H1 (cell line): ENCODE data around the gene HIC1. TPM values are rescaled to one million over a fixed set of nuclear protein-coding genes. Genes with fewer than 3 reads are reported as not detected.

Experiments
- CTCF ChIA-PET: fragments of 300-600 bp; sonication (Branson Sonifier 250); formaldehyde crosslinking; loops from one replicate; lab custom pipeline; 2021; ENCODE audit not compliant: partially characterized antibody; lab: Charles Lee
- POLR2A ChIA-PET: fragments of 300-600 bp; sonication (Branson Sonifier 250); formaldehyde crosslinking; loops from one replicate; lab custom pipeline; 2021; ENCODE audit warnings: inconsistent platforms; ENCODE audit not compliant: partially characterized antibody; lab: Charles Lee
- DNase-seq, 2 experiments: peaks; one replicate each; pipeline versions ENCODE4 v3.0.0 to v3.0.0-alpha.2; 2010 to 2022; ENCODE audit warnings: low spot score in 2 of 2, low read depth in 1 of 2, mixed read lengths in 1 of 2
- FAIRE-seq: peaks from 2 replicates; lab custom pipeline; 2011; peaks lifted over from hg19 to GRCh38; lab: Jason Lieb, UNC
- H2AFZ ChIP-seq: 2 replicates; pipeline ENCODE4 v1.8.1; 2012; ENCODE audit warnings: low read length, inconsistent platforms
- H2AK5ac ChIP-seq: 2 replicates; pipeline ENCODE4 v1.6.1; 2013; ENCODE audit warnings: low read depth, low read length
- H2BK120ac ChIP-seq: replicated peaks from 2 replicates; pipeline ENCODE3; 2013; ENCODE audit warnings: low read depth, low read length, inconsistent platforms
- H2BK12ac ChIP-seq: 2 replicates; pipeline ENCODE4 v1.6.1; 2013; ENCODE audit warnings: low read depth, low read length
- H2BK15ac ChIP-seq: 2 replicates; pipeline ENCODE4 v1.6.1; 2013; ENCODE audit warnings: low read length
- H2BK20ac ChIP-seq: 2 replicates; pipeline ENCODE4 v1.6.1; 2013; ENCODE audit warnings: low read length
- H2BK5ac ChIP-seq: 2 replicates; pipeline ENCODE4 v1.6.1; 2013; ENCODE audit warnings: low read depth, low read length
- H3K14ac ChIP-seq: 2 replicates; pipeline ENCODE4 v1.6.1; 2013; ENCODE audit warnings: inconsistent platforms; ENCODE audit not compliant: insufficient read length
- H3K18ac ChIP-seq: 2 replicates; pipeline ENCODE4 v1.6.1; 2013; ENCODE audit warnings: low read length; ENCODE audit errors: extremely low read depth
- H3K23ac ChIP-seq: 2 replicates; pipeline ENCODE4 v1.6.1; 2013; ENCODE audit warnings: inconsistent platforms; ENCODE audit not compliant: insufficient read length
- H3K23me2 ChIP-seq: 2 replicates; pipeline ENCODE4 v1.6.1; 2013; ENCODE audit warnings: low read depth, low read length
- H3K27ac ChIP-seq: 2 replicates; pipeline ENCODE4 v1.6.1; 2011; ENCODE audit warnings: low read depth, low read length, inconsistent platforms
- H3K27me3 ChIP-seq, 4 experiments: replicated peaks in 1 of 4; 1 replicate in 1 of 4; 2 replicates in 3 of 4; pipeline versions ENCODE4 v1.6.1 to v1.8.1; 2011 to 2013; ENCODE audit warnings: low read length in 3 of 4, mild to moderate bottlenecking in 3 of 4, inconsistent platforms in 2 of 4, mixed read lengths in 2 of 4, moderate library complexity in 1 of 4; ENCODE audit not compliant: control insufficient read depth in 3 of 4, insufficient read depth in 3 of 4; ENCODE audit errors: extremely low read depth in 1 of 4
- H3K36me3 ChIP-seq, 4 experiments: 2 replicates each; pipeline versions ENCODE4 v1.6.1 to v1.8.1; 2011 to 2013; ENCODE audit warnings: mild to moderate bottlenecking in 4 of 4, low read length in 3 of 4, moderate library complexity in 2 of 4, control low read depth in 1 of 4, inconsistent platforms in 1 of 4; ENCODE audit not compliant: insufficient read depth in 4 of 4, control insufficient read depth in 2 of 4
- H3K4ac ChIP-seq: replicated peaks from 2 replicates; pipeline ENCODE3; 2013; ENCODE audit warnings: low read length, low read depth, mixed read lengths, inconsistent platforms; ENCODE audit not compliant: insufficient read length
- H3K4me1 ChIP-seq, 4 experiments: replicated peaks in 1 of 4; 1 replicate in 1 of 4; 2 replicates in 3 of 4; pipeline versions ENCODE4 v1.6.1 to v1.8.1; 2011 to 2013; ENCODE audit warnings: low read length in 3 of 4, inconsistent platforms in 2 of 4, mixed read lengths in 1 of 4; ENCODE audit not compliant: insufficient read depth in 4 of 4, control insufficient read depth in 3 of 4
- H3K4me2 ChIP-seq, 2 experiments: 2 replicates each; pipeline versions ENCODE4 v1.6.1 to v1.8.1; 2011 to 2013; ENCODE audit warnings: low read depth in 2 of 2, low read length in 2 of 2, control low read depth in 1 of 2, inconsistent platforms in 1 of 2, mild to moderate bottlenecking in 1 of 2; ENCODE audit not compliant: insufficient read depth in 1 of 2
- H3K4me3 ChIP-seq, 4 experiments: fragments of 200-600, 300-600 bp in 1 of 4; sonication (generic), shearing (Covaris generic), sonication (Bioruptor Twin) in 1 of 4; 2 replicates each; pipeline versions ENCODE4 v1.5.1 to v1.8.1; 2011 to 2016; ENCODE audit warnings: low read length in 4 of 4, low read depth in 3 of 4, control low read depth in 2 of 4, inconsistent platforms in 2 of 4, mild to moderate bottlenecking in 2 of 4, mixed read lengths in 1 of 4, moderate library complexity in 1 of 4; ENCODE audit not compliant: insufficient read depth in 2 of 4; ENCODE audit errors: extremely low read depth in 1 of 4
- H3K56ac ChIP-seq: replicated peaks from 2 replicates; pipeline ENCODE3; 2013; ENCODE audit warnings: low read depth, mild to moderate bottlenecking, mixed read lengths, low read length, inconsistent platforms; ENCODE audit not compliant: insufficient read length
- H3K79me1 ChIP-seq: 2 replicates; pipeline ENCODE4 v1.6.1; 2013; ENCODE audit warnings: low read depth, low read length, control low read depth
- H3K79me2 ChIP-seq, 2 experiments: 2 replicates each; pipeline versions ENCODE4 v1.6.1 to v1.8.1; 2012 to 2013; ENCODE audit warnings: low read length in 2 of 2, mild to moderate bottlenecking in 2 of 2, inconsistent platforms in 1 of 2; ENCODE audit not compliant: insufficient read depth in 2 of 2, control insufficient read depth in 1 of 2
- H3K9ac ChIP-seq, 4 experiments: replicated peaks in 1 of 4; 1 replicate in 1 of 4; 2 replicates in 3 of 4; pipeline versions ENCODE4 v1.6.1 to v1.8.1; 2011 to 2013; ENCODE audit warnings: low read depth in 3 of 4, low read length in 3 of 4, control low read depth in 2 of 4, mild to moderate bottlenecking in 2 of 4, moderate library complexity in 2 of 4, inconsistent platforms in 1 of 4; ENCODE audit errors: extremely low read depth in 1 of 4
- H3K9me3 ChIP-seq, 2 experiments: 2 replicates each; pipeline versions ENCODE4 v1.6.1 to v1.8.1; 2012 to 2013; ENCODE audit warnings: mild to moderate bottlenecking in 2 of 2, moderate library complexity in 2 of 2, control low read depth in 1 of 2, inconsistent platforms in 1 of 2, low read depth in 1 of 2, low read length in 1 of 2, mixed read lengths in 1 of 2; ENCODE audit not compliant: insufficient read depth in 2 of 2
- H4K20me1 ChIP-seq, 2 experiments: replicated peaks in 1 of 2; 2 replicates each; pipeline versions ENCODE3 to v1.8.1; 2011 to 2013; ENCODE audit warnings: inconsistent platforms in 2 of 2, low read length in 2 of 2, mild to moderate bottlenecking in 1 of 2; ENCODE audit not compliant: insufficient read depth in 2 of 2, control insufficient read depth in 1 of 2
- H4K5ac ChIP-seq: 2 replicates; pipeline ENCODE4 v1.6.1; 2013; ENCODE audit warnings: low read length, low read depth, mixed read lengths, inconsistent platforms; ENCODE audit not compliant: insufficient read length
- H4K8ac ChIP-seq: 2 replicates; pipeline ENCODE4 v1.8.0; 2013; ENCODE audit warnings: mild to moderate bottlenecking, moderate library complexity, low read length, inconsistent platforms; ENCODE audit not compliant: insufficient read depth; ENCODE audit errors: extremely low read depth
- H4K91ac ChIP-seq: replicated peaks from 2 replicates; pipeline ENCODE3; 2013; ENCODE audit warnings: low read length, mixed read lengths, inconsistent platforms; ENCODE audit not compliant: insufficient read length
- FOSL1 ChIP-seq: IDR thresholded peaks from 2 replicates; pipeline ENCODE4 v1.6.1; 2011; ENCODE audit warnings: mild to moderate bottlenecking, low read depth, low read length, moderate library complexity; ENCODE audit not compliant: insufficient read depth
- JUND ChIP-seq: IDR thresholded peaks from 2 replicates; pipeline ENCODE4 v1.6.1; 2011; ENCODE audit warnings: mild to moderate bottlenecking, improper control_type of control experiment, low read length
- POLR2A ChIP-seq, 2 experiments: IDR thresholded peaks; 1 replicate in 1 of 2; 2 replicates in 1 of 2; pipeline ENCODE4 v1.6.1; 2011; ENCODE audit warnings: low read depth in 2 of 2, low read length in 2 of 2, mild to moderate bottlenecking in 2 of 2; ENCODE audit errors: control extremely low read depth in 1 of 2
- WGBS, 2 experiments: shearing (Covaris generic) in 1 of 2; methylation state at CpG; one replicate each; pipeline versions ENCODE4 v1.1.6 to v1.1.7; 2013 to 2015; ENCODE audit warnings: low lambda C conversion rate in 2 of 2, mixed read lengths in 2 of 2, inconsistent platforms in 1 of 2, low coverage in 1 of 2, missing lambda C conversion rate in 1 of 2; ENCODE audit not compliant: insufficient replicate concordance in 2 of 2, insufficient coverage in 1 of 2, insufficient read length in 1 of 2; ENCODE audit errors: extremely low coverage in 1 of 2, missing lambda C conversion rate in 1 of 2; 5-methylcytosine and 5-hydroxymethylcytosine counted together
- polyA plus RNA-seq, 7 experiments: library from polyadenylated mRNA; depleted of rRNA in 3 of 7; stranded (reverse) in 5 of 7; unstranded in 2 of 7; fragments of >200 nt in 5 of 7; fragments of 200-250 nt in 2 of 7; gene quantifications; 1 replicate in 5 of 7; 2 replicates in 1 of 7; 4 replicates in 1 of 7; pipeline versions ENCODE4 v1.2.1 to v1.2.3, GENCODE V29; 2011 to 2013; ENCODE audit warnings: missing spikeins in 2 of 7, mixed read lengths in 2 of 7
- total RNA-seq: library from RNA; stranded (reverse); fragmentation: NEBNext Ultra II Directional; extraction: Animal tissue kit (Norgen Biotek cat#: 25700); gene quantifications from 2 replicates; pipeline ENCODE4 v1.2.1, GENCODE V29; 2021

HIC1 gene
- total and polyA plus RNA-seq, 2 of the 8 experiments (the other 6 are each of a cell fraction or from before 2014, with no cell fraction given): 0.06 to 0.09 TPM

DNA sequence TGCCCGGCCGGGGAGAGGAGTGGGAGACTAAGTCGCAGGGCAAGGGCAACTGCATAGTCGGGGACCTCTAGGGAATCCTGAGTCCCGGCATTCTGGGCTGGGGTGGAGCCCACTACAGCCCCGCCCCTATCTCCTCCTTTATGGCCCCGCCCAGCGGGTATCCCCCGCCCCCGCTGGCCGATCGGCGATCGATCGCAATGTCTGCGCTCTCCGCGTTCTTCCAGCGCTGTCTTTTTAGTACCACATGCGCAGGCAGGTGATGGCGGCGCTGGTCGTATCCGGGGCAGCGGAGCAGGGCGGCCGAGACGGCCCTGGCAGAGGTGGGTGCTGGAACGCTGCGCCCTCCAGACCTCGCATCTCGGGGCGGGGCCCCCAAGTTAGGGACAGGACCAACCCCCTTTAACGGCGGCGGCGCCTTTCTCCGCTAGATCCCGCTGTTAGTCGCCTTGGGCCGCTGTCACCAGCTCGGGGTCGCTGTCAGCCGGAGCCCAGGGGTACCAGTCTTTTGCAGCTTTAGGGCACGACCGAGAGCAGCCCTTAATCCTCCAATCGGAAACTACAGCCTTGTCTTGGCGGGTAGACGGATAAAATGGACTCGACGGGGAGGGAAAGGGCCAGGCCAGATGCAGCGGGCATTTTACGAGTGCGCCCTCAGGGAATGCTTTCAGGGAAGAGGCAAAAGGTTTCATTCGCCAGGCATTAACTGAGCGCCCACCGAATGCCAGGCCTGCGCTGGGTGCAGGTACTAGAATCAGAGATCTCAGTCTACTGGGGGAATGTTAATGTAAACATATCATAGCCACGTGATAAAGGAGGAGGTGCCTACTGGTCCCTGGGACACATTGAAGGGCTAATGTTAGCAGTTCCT, 24.8 kb upstream of the HIC1 start, which contains the start of gene DPH1:
Gene DPH1 (plus strand): TSS at position 243 of the 868 bp plus-strand sequence. CDS start 17 bp downstream, at position 260.
- peak; percentile 95 for FAIRE-seq
- POLR2A ChIA-PET: interaction anchor here (1.1 kb wide), 1 partner anchor 10 kb away, joined by 3 read pairs; no protein-coding TSS in a partner anchor
- WGBS, 2 experiments: 2% methylated on average over 48 of the region's 59 CpGs; no CpG with 5 or more reads in 1 of the 2 experiments
- no peak within 1 kb of the TSS for H3K18ac ChIP-seq
- H3K79me2 ChIP-seq: no peaks in the 10 kb centered on the region
- H3K23me2 ChIP-seq: peaks cover 9% of the 10 kb centered on the region; the same call in 1 of the 2 replicates
- CTCF ChIA-PET: interaction anchor here (0.9 to 4.4 kb wide), 10 partner anchors 10 to 201 kb away, joined by 3 to 15 read pairs (median 4); partner anchors contain the start of genes HIC1 and OVCA2
- peak within 1 kb of the TSS; percentile 55 to 76 for H3K4me2 ChIP-seq
- no peaks in the 10 kb centered on the region for H3K79me1 ChIP-seq
- no peak within 1 kb of the TSS for H3K4ac ChIP-seq
- H3K56ac ChIP-seq: no peak within 1 kb of the TSS
- peak within 1 kb of the TSS; percentile 15; the same call in 1 of the 2 replicates for H2AFZ ChIP-seq
- peaks cover 2 to 7% (median 4%) of the 10 kb centered on the region in 4 experiments; a peak in 5 of 7 replicates for H3K4me1 ChIP-seq
- no peak within 1 kb of the TSS for H4K5ac ChIP-seq
- peaks cover 0 to 6% of the 10 kb centered on the region in 2 experiments for H4K20me1 ChIP-seq
- H3K27me3 ChIP-seq: peaks cover 44 to 47% (median 46%) of the 10 kb centered on the region in 4 experiments
- peak within 1 kb of the TSS; percentile 74 to 98 (median 92) for H3K4me3 ChIP-seq
- H2BK20ac ChIP-seq: no peak within 1 kb of the TSS
- no peak within 1 kb of the TSS for H4K91ac ChIP-seq
- peak within 1 kb of the TSS in 3 of 4 experiments; percentile 39 to 57 (median 51); a peak in 5 of 7 replicates for H3K9ac ChIP-seq
- H3K9me3 ChIP-seq: no peaks in the 10 kb centered on the region
- no peak within 1 kb of the TSS for H2BK5ac ChIP-seq
- H4K8ac ChIP-seq: peak within 1 kb of the TSS; percentile 54; the same call in 1 of the 2 replicates
- peak; percentile 69 to 97 for DNase-seq
- no peaks in the 10 kb centered on the region for H3K36me3 ChIP-seq
- no peak within 1 kb of the TSS for H2BK120ac ChIP-seq
- no peak within 1 kb of the TSS for H3K27ac ChIP-seq
- no peak within 1 kb of the TSS for H3K23ac ChIP-seq
- H2BK15ac ChIP-seq: 0 out of 2 replicates have a peak within 1 kb of the TSS, but pooled peaks have one; percentile 29
- H3K14ac ChIP-seq: no peak within 1 kb of the TSS
- no peak within 1 kb of the TSS for H2AK5ac ChIP-seq
- no peak within 1 kb of the TSS for H2BK12ac ChIP-seq
- TF ChIP-seq JUND (no peak), POLR2A (IDR thresholded peaks at IDR 0.05; ENCODE audit: control extremely low read depth in 1 of 2, low read depth in 2 of 2, low read length in 2 of 2) (no peak), FOSL1 (no peak)
